ENCODE measurements around the gene BHLHA15. TPM values are rescaled to one million over a fixed set of nuclear protein-coding genes. Genes with fewer than 3 reads are reported as not detected.

BHLHA15 gene
- 1 to 10 TPM in 1 of 8 experiments, under 1 TPM in 4, not detected in 3; 0.43 to 1.3 (median 0.50) TPM for total RNA-seq

- Histone ChIP-seq H3K27ac (no peak within 1 kb of the TSS), H3K4me1 (replicated peaks in 1 of 2) (no peaks in the 10 kb centered on the region), H3K4me3 (peak within 1 kb of the TSS; percentile 17 to 26 (median 22))
- peak; percentile 45 to 75 (median 63) for ATAC-seq (replicated peaks in 6 of 8)
- WGBS, 10 experiments, result no CpG with 5 or more reads among the region's 45 CpGs
- in situ Hi-C loops (cut with MboI; ENCODE audit: low pct_unique_long_range_greater_than_20kb in 2 of 9, low sequenced_read_pairs in 9 of 9, unreplicated experiment in 9 of 9), result no loop called here
Observed at GRCh38 chr7:98211221-98211675, at the start of gene BHLHA15. Gene BHLHA15, plus strand, starts transcription at chr7:98211439. Its CDS starts 871 bp downstream, at chr7:98212310.

- peaks cover 0 to 9% of the 10 kb centered on the region in 2 donors for H3K4me1 ChIP-seq (replicated peaks in 1 of 2)
- H3K4me3 ChIP-seq, result no peak overlapping the region
- no peak overlapping the region for H3K27ac ChIP-seq
- ATAC-seq (replicated peaks in 6 of 8), result no peak
- 88 to 100% (median 95%) methylated on average over 3 of the region's 3 CpGs; no CpG with 5 or more reads in 7 of the 10 experiments for WGBS, 10 experiments
- in situ Hi-C loops (cut with MboI; ENCODE audit: low pct_unique_long_range_greater_than_20kb in 2 of 9, low sequenced_read_pairs in 9 of 9, unreplicated experiment in 9 of 9), result loop anchor here in 4 of 9 experiments (10.0 to 25.0 kb wide), 2 partner anchors 138 to 150 kb away; no protein-coding TSS in a partner anchor
Observed at GRCh38 chr7:98162758-98163157, 48.5 kb upstream of the BHLHA15 start.

GRCh38 chr7:98163269-98163668 is 48.0 kb upstream of the BHLHA15 start:
- ATAC-seq (replicated peaks in 6 of 8), result no peak
- 82 to 100% (median 98%) methylated on average over 1 to 6 of the region's 7 CpGs; no CpG with 5 or more reads in 2 of the 10 experiments for WGBS, 10 experiments
- H3K4me3 ChIP-seq, result no peak overlapping the region
- H3K4me1 ChIP-seq (replicated peaks in 1 of 2), result peaks cover 0 to 10% of the 10 kb centered on the region in 2 donors
- no peak overlapping the region for H3K27ac ChIP-seq
- in situ Hi-C loops (cut with MboI; ENCODE audit: low pct_unique_long_range_greater_than_20kb in 2 of 9, low sequenced_read_pairs in 9 of 9, unreplicated experiment in 9 of 9), result loop anchor here in 4 of 9 experiments (10.0 to 25.0 kb wide), 2 partner anchors 138 to 151 kb away; no protein-coding TSS in a partner anchor

- WGBS, 10 experiments, result 54 to 93% (median 75%) methylated on average over 1 to 11 of the region's 16 CpGs; no CpG with 5 or more reads in 1 of the 10 experiments
- peak in 4 of 8 experiments; percentile 48 to 62 (median 54) for ATAC-seq (replicated peaks in 6 of 8)
- Histone ChIP-seq H3K4me3 (no peak overlapping the region), H3K4me1 (replicated peaks in 1 of 2) (peaks cover 0 to 13% of the 10 kb centered on the region in 2 donors), H3K27ac (no peak overlapping the region)
- in situ Hi-C loops (cut with MboI; ENCODE audit: low pct_unique_long_range_greater_than_20kb in 2 of 9, low sequenced_read_pairs in 9 of 9, unreplicated experiment in 9 of 9), result loop anchor here in 4 of 9 experiments (10.0 to 25.0 kb wide), 2 partner anchors 139 to 152 kb away; no protein-coding TSS in a partner anchor
Observed at GRCh38 chr7:98163704-98164494, 47.3 kb upstream of the BHLHA15 start.

GRCh38 chr7:98165827-98166667 is 45.2 kb upstream of the BHLHA15 start:
- in situ Hi-C loops (cut with MboI; ENCODE audit: low pct_unique_long_range_greater_than_20kb in 2 of 9, low sequenced_read_pairs in 9 of 9, unreplicated experiment in 9 of 9), result loop anchor here in 4 of 9 experiments (10.0 to 25.0 kb wide), 2 partner anchors 141 to 154 kb away; no protein-coding TSS in a partner anchor
- Histone ChIP-seq H3K4me1 (replicated peaks in 1 of 2) (peaks cover 6 to 13% of the 10 kb centered on the region in 2 donors), H3K27ac (no peak overlapping the region), H3K4me3 (no peak overlapping the region)
- WGBS, 10 experiments, result 28 to 66% (median 48%) methylated on average over 2 to 11 of the region's 18 CpGs
- ATAC-seq (replicated peaks in 6 of 8), result peak in 6 of 8 experiments; percentile 35 to 87 (median 66)

GRCh38 chr7:98166668-98166970 is 44.6 kb upstream of the BHLHA15 start:
- ATAC-seq (replicated peaks in 6 of 8), result no peak

GRCh38 chr7:98167653-98168052 is 43.6 kb upstream of the BHLHA15 start:
- Histone ChIP-seq H3K4me1 (replicated peaks in 1 of 2) (peaks cover 6 to 13% of the 10 kb centered on the region in 2 donors), H3K4me3 (no peak overlapping the region), H3K27ac (no peak overlapping the region)
- peak in 1 of 8 experiments; percentile 7 for ATAC-seq (replicated peaks in 6 of 8)
- 60 to 100% (median 94%) methylated on average over 1 to 9 of the region's 15 CpGs; no CpG with 5 or more reads in 2 of the 10 experiments for WGBS, 10 experiments
- in situ Hi-C loops (cut with MboI; ENCODE audit: low pct_unique_long_range_greater_than_20kb in 2 of 9, low sequenced_read_pairs in 9 of 9, unreplicated experiment in 9 of 9), result loop anchor here in 4 of 9 experiments (10.0 to 25.0 kb wide), 2 partner anchors 143 to 155 kb away; no protein-coding TSS in a partner anchor

More at GRCh38 chr7:98166668-98166970, 44.6 kb upstream of the BHLHA15 start:
- no peak overlapping the region for H3K27ac ChIP-seq
- WGBS, 10 experiments, result 45 to 100% (median 71%) methylated on average over 1 to 2 of the region's 2 CpGs; no CpG with 5 or more reads in 4 of the 10 experiments
- no peak overlapping the region for H3K4me3 ChIP-seq
- peaks cover 6 to 13% of the 10 kb centered on the region in 2 donors for H3K4me1 ChIP-seq (replicated peaks in 1 of 2)
- in situ Hi-C loops (cut with MboI; ENCODE audit: low pct_unique_long_range_greater_than_20kb in 2 of 9, low sequenced_read_pairs in 9 of 9, unreplicated experiment in 9 of 9), result loop anchor here in 4 of 9 experiments (10.0 to 25.0 kb wide), 2 partner anchors 142 to 154 kb away; no protein-coding TSS in a partner anchor

- ATAC-seq (replicated peaks in 6 of 8), result peak; percentile 15 to 81 (median 69)
- peaks cover 6 to 13% of the 10 kb centered on the region in 2 donors for H3K4me1 ChIP-seq (replicated peaks in 1 of 2)
- in situ Hi-C loops (cut with MboI; ENCODE audit: low pct_unique_long_range_greater_than_20kb in 2 of 9, low sequenced_read_pairs in 9 of 9, unreplicated experiment in 9 of 9), result loop anchor here in 4 of 9 experiments (10.0 to 25.0 kb wide), 2 partner anchors 144 to 156 kb away; no protein-coding TSS in a partner anchor
- no peak overlapping the region for H3K4me3 ChIP-seq
- 13 to 80% (median 60%) methylated on average over 4 to 14 of the region's 17 CpGs for WGBS, 10 experiments
- H3K27ac ChIP-seq, result no peak overlapping the region
Observed at GRCh38 chr7:98168181-98168903, 42.9 kb upstream of the BHLHA15 start.

- Histone ChIP-seq H3K27ac (no peak overlapping the region), H3K4me1 (replicated peaks in 1 of 2) (peaks cover 6 to 9% of the 10 kb centered on the region in 2 donors), H3K4me3 (no peak overlapping the region)
- ATAC-seq (replicated peaks in 6 of 8), result no peak
- 75 to 98% (median 92%) methylated on average over 1 to 5 of the region's 5 CpGs; no CpG with 5 or more reads in 2 of the 10 experiments for WGBS, 10 experiments
- in situ Hi-C loops (cut with MboI; ENCODE audit: low pct_unique_long_range_greater_than_20kb in 2 of 9, low sequenced_read_pairs in 9 of 9, unreplicated experiment in 9 of 9), result loop anchor here in 4 of 9 experiments (10.0 to 25.0 kb wide), 2 partner anchors 144 to 157 kb away; no protein-coding TSS in a partner anchor
Observed at GRCh38 chr7:98168904-98169621, 42.2 kb upstream of the BHLHA15 start.

GRCh38 chr7:98170966-98171365 is 40.3 kb upstream of the BHLHA15 start:
- Histone ChIP-seq H3K27ac (no peak overlapping the region), H3K4me3 (no peak overlapping the region), H3K4me1 (replicated peaks in 1 of 2) (peaks cover 4 to 6% of the 10 kb centered on the region in 2 donors)
- WGBS, 10 experiments, result 29 to 100% (median 77%) methylated on average over 1 to 8 of the region's 8 CpGs; no CpG with 5 or more reads in 1 of the 10 experiments
- in situ Hi-C loops (cut with MboI; ENCODE audit: low pct_unique_long_range_greater_than_20kb in 2 of 9, low sequenced_read_pairs in 9 of 9, unreplicated experiment in 9 of 9), result loop anchor here in 3 of 9 experiments (25.0 kb wide), 1 partner anchor 159 kb away; no protein-coding TSS in a partner anchor
- ATAC-seq (replicated peaks in 6 of 8), result peak in 3 of 8 experiments; percentile 46 to 74 (median 52)

- in situ Hi-C loops (cut with MboI; ENCODE audit: low pct_unique_long_range_greater_than_20kb in 2 of 9, low sequenced_read_pairs in 9 of 9, unreplicated experiment in 9 of 9), result loop anchor here in 3 of 9 experiments (25.0 kb wide), 1 partner anchor 159 kb away; no protein-coding TSS in a partner anchor
- H3K4me3 ChIP-seq, result no peak overlapping the region
- peak in 1 of 8 experiments; percentile 7 for ATAC-seq (replicated peaks in 6 of 8)
- H3K4me1 ChIP-seq (replicated peaks in 1 of 2), result peaks cover 4 to 6% of the 10 kb centered on the region in 2 donors
- WGBS, 10 experiments, result 69 to 100% (median 86%) methylated on average over 1 to 16 of the region's 24 CpGs; no CpG with 5 or more reads in 1 of the 10 experiments
- H3K27ac ChIP-seq, result no peak overlapping the region
Observed at GRCh38 chr7:98171449-98171848, 39.8 kb upstream of the BHLHA15 start.

Data from motor neuron (in vitro differentiated cells).